IMR-90 (cell line): Measurements from ENCODE around the gene DUOX1. TPM values are rescaled to one million over a fixed set of nuclear protein-coding genes. Genes with fewer than 3 reads are reported as not detected.
A peak's percentile ranks its signal among the peaks of the same experiment; 100 is the strongest.

Source experiments
- ATAC-seq: fragments of 200-7000 bp; cut with Tn5 transposase; 2 replicates; pipeline ENCODE4 v1.9.1; 2020; ENCODE audit warnings: low read depth, mild to moderate bottlenecking, moderate library complexity
- BruUV-seq: library from RNA; stranded (reverse); fragments of 400-500 nt; replicated peaks from 2 replicates; lab custom pipeline; 2021; lab: Mats Ljungman, UMichigan
- CTCF ChIA-PET: fragments of 300-600 bp; formaldehyde crosslinking; extraction: SDS; loops from one replicate; lab custom pipeline; 2021; ENCODE audit warnings: antibody characterized with exemption; lab: Yijun Ruan, JAX
- POLR2A ChIA-PET: fragments of 300-600 bp; sonication (Branson Sonifier 250); formaldehyde crosslinking; loops from one replicate; lab custom pipeline; 2022; ENCODE audit warnings: antibody characterized with exemption; ENCODE audit not compliant: unreplicated experiment; lab: Charles Lee
- DNase-seq: peaks from one replicate; pipeline ENCODE4 v3.0.0; 2013
- H2AFZ ChIP-seq: replicated peaks from 2 replicates; pipeline ENCODE3; 2013; ENCODE audit warnings: low read length, mild to moderate bottlenecking; ENCODE audit not compliant: poor library complexity
- H2AK5ac ChIP-seq: 2 replicates; pipeline ENCODE4 v1.6.1; 2013; ENCODE audit warnings: low read depth, low read length, inconsistent platforms
- H2AK9ac ChIP-seq: replicated peaks from 2 replicates; pipeline ENCODE3; 2013; ENCODE audit warnings: mild to moderate bottlenecking, low read depth, low read length, moderate library complexity; ENCODE audit not compliant: poor library complexity
- H2BK120ac ChIP-seq: 2 replicates; pipeline ENCODE4 v1.6.1; 2013; ENCODE audit warnings: low read depth, low read length, inconsistent platforms
- H2BK15ac ChIP-seq: 3 replicates; pipeline ENCODE4 v1.6.1; 2013; ENCODE audit warnings: low read depth, low read length, inconsistent platforms
- H2BK20ac ChIP-seq: 2 replicates; pipeline ENCODE4 v1.6.1; 2013; ENCODE audit warnings: low read depth, mild to moderate bottlenecking, inconsistent platforms, low read length, moderate library complexity
- H2BK5ac ChIP-seq: 2 replicates; pipeline ENCODE4 v1.6.1; 2013; ENCODE audit warnings: mild to moderate bottlenecking, low read depth, low read length, inconsistent platforms; ENCODE audit not compliant: poor library complexity, severe bottlenecking
- H3K14ac ChIP-seq: replicated peaks from 2 replicates; pipeline ENCODE4 v1.6.1; 2013; ENCODE audit warnings: low read depth, low read length, inconsistent platforms
- H3K18ac ChIP-seq: 2 replicates; pipeline ENCODE4 v1.6.1; 2013; ENCODE audit warnings: low read depth, low read length, control low read depth
- H3K23ac ChIP-seq: 2 replicates; pipeline ENCODE4 v1.6.1; 2013; ENCODE audit warnings: low read depth, low read length, inconsistent platforms
- H3K27ac ChIP-seq: 2 replicates; pipeline ENCODE4 v1.5.1; 2013; ENCODE audit warnings: mild to moderate bottlenecking, control low read depth, low read length; ENCODE audit not compliant: insufficient read depth
- H3K27me3 ChIP-seq: 2 replicates; pipeline ENCODE4 v1.6.1; 2013; ENCODE audit warnings: low read length; ENCODE audit not compliant: control insufficient read depth, insufficient read depth
- H3K36me3 ChIP-seq: 2 replicates; pipeline ENCODE4 v1.6.1; 2013; ENCODE audit warnings: low read length, mixed read lengths; ENCODE audit not compliant: control insufficient read depth, insufficient read depth
- H3K4ac ChIP-seq: 2 replicates; pipeline ENCODE4 v1.6.1; 2013; ENCODE audit warnings: low read depth, low read length, inconsistent platforms
- H3K4me1 ChIP-seq: 2 replicates; pipeline ENCODE4 v1.6.1; 2013; ENCODE audit warnings: low read length, mixed read lengths; ENCODE audit not compliant: control insufficient read depth, insufficient read depth
- H3K4me2 ChIP-seq: 2 replicates; pipeline ENCODE4 v1.6.1; 2013; ENCODE audit warnings: low read depth, mild to moderate bottlenecking, control low read depth, low read length, moderate library complexity
- H3K4me3 ChIP-seq: 2 replicates; pipeline ENCODE4 v1.5.1; 2013; ENCODE audit warnings: low read depth, mild to moderate bottlenecking, control low read depth, low read length, moderate library complexity; ENCODE audit not compliant: insufficient read depth
- H3K56ac ChIP-seq: 2 replicates; pipeline ENCODE4 v1.6.1; 2013; ENCODE audit warnings: low read length, inconsistent platforms; ENCODE audit not compliant: insufficient read depth; ENCODE audit errors: extremely low read depth
- H3K79me1 ChIP-seq, 2 experiments: 2 replicates each; pipeline ENCODE4 v1.6.1; 2013; ENCODE audit warnings: low read length in 2 of 2, inconsistent platforms in 1 of 2, low read depth in 1 of 2
- H3K9ac ChIP-seq: 2 replicates; pipeline ENCODE4 v1.6.1; 2013; ENCODE audit warnings: low read depth, low read length, control low read depth
- H3K9me1 ChIP-seq: 2 replicates; pipeline ENCODE4 v1.6.1; 2013; ENCODE audit warnings: low read length, inconsistent platforms; ENCODE audit not compliant: insufficient read depth
- H3K9me3 ChIP-seq: 2 replicates; pipeline ENCODE4 v1.6.1; 2013; ENCODE audit warnings: low read length; ENCODE audit not compliant: control insufficient read depth, insufficient read depth
- H4K20me1 ChIP-seq: 2 replicates; pipeline ENCODE4 v1.6.1; 2013; ENCODE audit warnings: low read length, inconsistent platforms; ENCODE audit not compliant: insufficient read depth
- H4K5ac ChIP-seq: 2 replicates; pipeline ENCODE4 v1.6.1; 2013; ENCODE audit warnings: mild to moderate bottlenecking, low read depth, low read length, control low read depth
- H4K8ac ChIP-seq, 2 experiments: 2 replicates each; pipeline ENCODE4 v1.6.1; 2013; ENCODE audit warnings: low read depth in 2 of 2, low read length in 2 of 2, control low read depth in 1 of 2, inconsistent platforms in 1 of 2
- H4K91ac ChIP-seq: 2 replicates; pipeline ENCODE4 v1.6.1; 2013; ENCODE audit warnings: low read depth, low read length, inconsistent platforms; ENCODE audit not compliant: insufficient read depth
- BHLHE40 ChIP-seq: fragments of 150-350 bp; IDR thresholded peaks from 2 replicates; pipeline ENCODE4 v1.6.1; 2016; ENCODE audit warnings: mild to moderate bottlenecking, low read depth, low read length
- CHD1 ChIP-seq: IDR thresholded peaks from 2 replicates; pipeline ENCODE4 v1.6.1; 2012; ENCODE audit warnings: low read depth, low read length, improper control_type of control experiment
- CTCF ChIP-seq: conservative IDR thresholded peaks from 2 replicates; pipeline ENCODE4 v1.5.1; 2012; ENCODE audit warnings: mild to moderate bottlenecking, low read depth, low read length, improper control_type of control experiment
- ELK1 ChIP-seq: fragments of 150-350 bp; IDR thresholded peaks from 2 replicates; pipeline ENCODE4 v1.6.1; 2016; ENCODE audit warnings: low read depth, mild to moderate bottlenecking, low read length, moderate library complexity, borderline replicate concordance
- FOS ChIP-seq: fragments of 150-350 bp; IDR thresholded peaks from 2 replicates; pipeline ENCODE4 v1.6.1; 2016; ENCODE audit warnings: low read depth, low read length
- MAFK ChIP-seq: IDR thresholded peaks from 2 replicates; pipeline ENCODE4 v1.6.1; 2012; ENCODE audit warnings: low read depth, low read length, improper control_type of control experiment
- MXI1 ChIP-seq: IDR thresholded peaks from 2 replicates; pipeline ENCODE4 v1.6.1; 2012; ENCODE audit warnings: low read depth, mild to moderate bottlenecking, low read length, moderate library complexity, borderline replicate concordance
- NFE2L2 ChIP-seq: fragments of 150-350 bp; IDR thresholded peaks from 2 replicates; pipeline ENCODE4 v1.6.1; 2016; ENCODE audit warnings: low read depth, mild to moderate bottlenecking, low read length
- POLR2A ChIP-seq: IDR thresholded peaks from 2 replicates; pipeline ENCODE4 v1.6.1; 2012; ENCODE audit warnings: mild to moderate bottlenecking, low read depth, low read length
- RAD21 ChIP-seq: IDR thresholded peaks from 2 replicates; pipeline ENCODE4 v1.6.1; 2012; ENCODE audit warnings: low read length, improper control_type of control experiment
- RCOR1 ChIP-seq: IDR thresholded peaks from 2 replicates; pipeline ENCODE4 v1.6.1; 2012; ENCODE audit warnings: mild to moderate bottlenecking, low read length, improper control_type of control experiment; ENCODE audit not compliant: insufficient replicate concordance
- RFX5 ChIP-seq: IDR thresholded peaks from 2 replicates; pipeline ENCODE4 v1.8.0; 2012; ENCODE audit warnings: low read depth, mild to moderate bottlenecking, low read length, moderate library complexity
- SMC3 ChIP-seq: fragments of 150-350 bp; IDR thresholded peaks from 2 replicates; pipeline ENCODE4 v1.6.1; 2016; ENCODE audit warnings: low read depth, mild to moderate bottlenecking, antibody characterized with exemption, low read length, moderate library complexity
- WGBS, 2 experiments: methylation state at CpG; one replicate each; pipeline versions ENCODE4 v1.1.5 to v1.1.7; 2013; ENCODE audit warnings: missing lambda C conversion rate in 2 of 2; ENCODE audit not compliant: insufficient read length in 1 of 2; ENCODE audit errors: extremely low coverage in 2 of 2; 5-methylcytosine and 5-hydroxymethylcytosine counted together
- dilution Hi-C: fragments of 300-500 bp; cut with HindIII; formaldehyde crosslinking; loops from one replicate; pipeline ENCODE4 v1.14.3; 2018; ENCODE audit warnings: low sequenced_read_pairs; ENCODE audit not compliant: unreplicated experiment
- in situ Hi-C: fragments of 300-500 bp; cut with MboI; formaldehyde crosslinking; loops from 3 replicates; pipeline ENCODE4 v1.14.3; 2019; ENCODE audit warnings: low sequenced_read_pairs, inconsistent platforms, mixed read lengths
- intact Hi-C: fragments of 100-400 bp; cut with micrococcal nuclease; formaldehyde crosslinking; loops from 2 replicates; pipeline ENCODE4 v1.10.0; 2022
- polyA plus RNA-seq, 3 experiments: library from polyadenylated mRNA; depleted of rRNA; stranded (reverse); fragments of >200 nt; gene quantifications; 2 replicates each; pipeline ENCODE4 v1.2.3, GENCODE V29; 2012; ENCODE audit warnings: low replicate concordance in 1 of 3
- total RNA-seq: library from RNA; depleted of rRNA; stranded (reverse); fragments of >200 nt; gene quantifications from 2 replicates; pipeline ENCODE4 v1.2.3, GENCODE V29; 2012

Gene DUOX1
- total and polyA plus RNA-seq, 2 of the 4 experiments (the other 2 are of a cell fraction), result not detected

GRCh38 chr15:45114751-45115085, 15.1 kb upstream of the DUOX1 start:
- no peak overlapping the region for H3K9ac ChIP-seq
- in situ Hi-C loops (no loop called here), dilution Hi-C loops (no loop called here), intact Hi-C loops (loop anchor here (5.0 kb wide), 1 partner anchor 262 kb away; no protein-coding TSS in a partner anchor)
- no peaks in the 10 kb centered on the region for H3K79me1 ChIP-seq
- TF ChIP-seq RCOR1 (no peak), BHLHE40 (no peak), MAFK (no peak), NFE2L2 (no peak), CHD1 (no peak), RFX5 (no peak), ELK1 (no peak), SMC3 (no peak), POLR2A (no peak), FOS (no peak), MXI1 (no peak), CTCF (no peak), RAD21 (no peak)
- peaks cover 75% of the 10 kb centered on the region for H3K27me3 ChIP-seq
- H2BK120ac ChIP-seq, result no peak overlapping the region
- peak overlapping the region; percentile 67 for H2AFZ ChIP-seq
- no peaks in the 10 kb centered on the region for H4K20me1 ChIP-seq
- no peaks in the 10 kb centered on the region for H3K9me1 ChIP-seq
- H2AK9ac ChIP-seq, result no peak overlapping the region
- ATAC-seq (no peak), DNase-seq (no peak)
- no peak overlapping the region for H3K4ac ChIP-seq
- CTCF ChIA-PET, result no interaction called here
- no peak overlapping the region for H2BK5ac ChIP-seq
- no peak overlapping the region for H2BK20ac ChIP-seq
- BruUV-seq, result no TSS peak
- H2BK15ac ChIP-seq, result no peak overlapping the region
- no peak overlapping the region for H3K23ac ChIP-seq
- H3K4me2 ChIP-seq, result no peak overlapping the region
- no peaks in the 10 kb centered on the region; the same call in 1 of the 2 replicates for H3K4me1 ChIP-seq
- H3K36me3 ChIP-seq, result no peaks in the 10 kb centered on the region
- no peaks in the 10 kb centered on the region for H3K9me3 ChIP-seq
- H2AK5ac ChIP-seq, result no peak overlapping the region
- 0% methylated on average over 2 of the region's 2 CpGs; no CpG with 5 or more reads in 1 of the 2 experiments for WGBS, 2 experiments
- H4K8ac ChIP-seq, result no peak overlapping the region
- POLR2A ChIA-PET, result no interaction called here
- H3K56ac ChIP-seq, result no peak overlapping the region
- H4K5ac ChIP-seq, result no peak overlapping the region
- no peak overlapping the region for H3K27ac ChIP-seq
- no peak overlapping the region for H4K91ac ChIP-seq
- no peak overlapping the region for H3K18ac ChIP-seq
- no peak overlapping the region for H3K4me3 ChIP-seq
- H3K14ac ChIP-seq, result no peak overlapping the region
